ENCODE results near the gene TUBA8.
"Not testable (repeated sequence)": the region's sequence is repeated elsewhere in the genome, so short reads cannot be mapped to it uniquely, and the experiment has no call there.

The TUBA8 gene

DNA sequence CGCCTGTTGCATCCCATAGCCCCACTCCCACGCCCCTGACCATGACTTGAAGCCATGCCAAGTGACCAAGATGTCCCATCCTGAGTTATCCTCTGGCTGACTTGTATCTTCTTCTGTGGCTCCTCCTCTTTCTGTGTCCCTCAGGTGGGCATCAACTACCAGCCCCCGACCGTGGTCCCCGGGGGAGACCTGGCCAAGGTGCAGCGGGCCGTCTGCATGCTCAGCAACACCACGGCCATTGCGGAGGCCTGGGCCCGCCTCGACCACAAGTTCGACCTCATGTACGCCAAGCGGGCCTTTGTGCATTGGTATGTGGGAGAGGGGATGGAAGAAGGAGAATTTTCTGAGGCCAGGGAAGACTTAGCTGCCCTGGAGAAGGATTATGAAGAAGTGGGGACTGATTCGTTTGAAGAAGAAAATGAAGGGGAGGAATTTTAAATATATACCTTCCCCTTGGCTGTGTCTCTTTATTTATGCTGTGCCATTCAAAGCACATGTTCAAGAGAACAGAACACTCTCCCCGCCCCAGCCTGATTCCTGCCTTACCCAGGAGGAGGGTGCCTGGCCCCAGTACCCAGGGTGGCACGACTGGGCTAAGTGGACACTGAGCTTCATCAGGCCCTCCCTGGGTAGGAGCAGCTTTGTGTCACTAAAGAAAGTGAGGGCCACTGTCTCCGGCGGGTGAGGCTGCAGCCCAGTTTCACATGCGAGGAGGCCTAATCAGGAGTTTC is 20.3 kb downstream of the TUBA8 start:
- DNase-seq (ENCODE audit: low read depth) = no peak

DNA sequence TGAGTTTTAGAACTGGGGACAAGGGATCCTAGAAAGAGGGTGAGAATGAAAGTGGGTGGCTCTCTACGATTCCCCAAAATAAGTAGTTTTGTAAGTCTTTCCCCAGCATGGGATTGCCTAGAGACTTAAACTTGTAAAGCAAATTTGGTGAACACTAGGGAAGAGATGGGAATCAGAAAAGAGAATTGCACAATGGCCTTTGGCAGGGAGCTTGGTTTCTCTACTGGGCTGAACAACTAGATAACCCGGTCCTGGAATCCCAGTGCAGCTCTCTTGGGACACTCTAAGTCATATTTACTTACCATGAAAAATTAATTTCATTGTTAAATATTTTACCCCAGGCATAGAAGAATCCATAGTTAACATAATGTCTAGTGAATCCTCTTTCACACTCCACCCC is 22.8 kb downstream of the TUBA8 start:
- no peak for DNase-seq (ENCODE audit: low read depth)

DNA sequence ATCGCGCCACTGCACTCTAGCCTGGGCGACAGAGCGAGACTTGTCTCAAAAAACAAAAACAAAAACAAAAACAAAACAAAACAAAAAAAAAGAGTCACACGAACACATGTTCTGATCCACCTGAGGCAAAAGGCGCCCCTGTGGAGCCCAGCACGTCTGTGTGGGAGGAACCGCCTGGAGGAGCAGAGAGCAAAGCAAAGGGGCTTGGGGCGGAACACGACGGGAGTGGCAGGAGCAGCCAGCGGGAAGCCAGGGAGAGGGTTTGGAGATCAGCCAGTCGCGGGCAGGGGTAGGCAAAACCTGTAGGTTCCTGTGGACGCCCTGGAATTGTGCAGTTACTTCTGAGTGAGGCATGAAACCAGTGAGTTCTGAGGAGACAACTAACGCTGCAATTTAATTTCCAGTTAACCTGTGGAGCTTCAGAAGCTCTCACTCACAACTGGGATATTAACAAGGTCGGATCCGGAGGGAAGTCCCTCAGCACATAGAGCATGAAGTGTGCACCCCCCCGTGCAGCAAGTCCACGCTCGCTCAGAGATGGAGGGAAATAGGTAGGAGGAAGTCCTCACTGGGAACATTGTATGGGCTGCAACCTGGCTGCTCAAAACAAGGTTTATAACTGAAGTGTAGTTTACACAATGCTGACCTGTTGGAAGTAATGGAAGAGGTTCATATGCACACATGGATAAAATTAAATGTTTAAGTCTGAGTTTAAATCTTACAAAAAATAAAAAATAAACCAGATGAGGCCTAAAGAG is 26.1 kb downstream of the TUBA8 start:
- DNase-seq (ENCODE audit: low read depth) = no peak

DNA sequence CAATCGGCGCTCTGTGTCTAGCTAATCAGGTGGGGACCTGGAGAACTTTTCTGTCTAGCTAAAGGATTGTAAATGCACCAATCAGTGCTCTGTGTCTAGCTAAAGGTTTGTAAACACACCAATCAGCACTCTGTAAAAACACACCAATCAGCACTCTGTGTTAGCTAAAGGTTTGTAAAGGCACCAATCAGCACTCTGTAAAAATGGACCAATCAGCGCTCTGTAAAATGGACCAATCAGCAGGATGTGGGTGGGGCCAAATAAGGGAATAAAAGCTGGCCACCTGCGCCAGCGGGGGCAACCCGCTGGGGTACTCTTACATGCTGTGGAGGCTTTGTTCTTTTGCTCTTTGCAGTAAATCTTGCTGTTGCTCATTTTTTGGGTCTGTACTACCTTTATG is 30.4 kb downstream of the TUBA8 start:
- not testable (repeated sequence) for DNase-seq (ENCODE audit: low read depth)

DNA sequence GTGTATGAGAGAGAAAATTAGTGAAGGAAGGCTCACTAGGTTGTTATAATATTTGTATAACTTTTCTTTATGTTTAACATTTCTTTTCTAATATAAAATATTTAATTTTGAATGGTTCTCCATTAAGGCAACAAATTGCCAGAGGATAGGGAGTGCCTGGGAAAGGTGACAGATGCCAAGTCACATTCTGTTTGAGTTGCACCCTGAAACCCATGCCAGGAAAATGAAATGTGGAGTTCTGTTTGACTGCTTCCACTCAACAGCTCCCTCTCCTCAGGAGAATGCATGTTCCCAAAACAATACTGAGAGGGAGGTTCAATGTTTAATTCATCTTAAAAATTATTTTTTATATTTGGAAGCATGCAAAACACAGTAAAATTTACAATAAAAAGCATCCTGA is 33.5 kb downstream of the TUBA8 start:
- DNase-seq (ENCODE audit: low read depth) = no peak

DNA sequence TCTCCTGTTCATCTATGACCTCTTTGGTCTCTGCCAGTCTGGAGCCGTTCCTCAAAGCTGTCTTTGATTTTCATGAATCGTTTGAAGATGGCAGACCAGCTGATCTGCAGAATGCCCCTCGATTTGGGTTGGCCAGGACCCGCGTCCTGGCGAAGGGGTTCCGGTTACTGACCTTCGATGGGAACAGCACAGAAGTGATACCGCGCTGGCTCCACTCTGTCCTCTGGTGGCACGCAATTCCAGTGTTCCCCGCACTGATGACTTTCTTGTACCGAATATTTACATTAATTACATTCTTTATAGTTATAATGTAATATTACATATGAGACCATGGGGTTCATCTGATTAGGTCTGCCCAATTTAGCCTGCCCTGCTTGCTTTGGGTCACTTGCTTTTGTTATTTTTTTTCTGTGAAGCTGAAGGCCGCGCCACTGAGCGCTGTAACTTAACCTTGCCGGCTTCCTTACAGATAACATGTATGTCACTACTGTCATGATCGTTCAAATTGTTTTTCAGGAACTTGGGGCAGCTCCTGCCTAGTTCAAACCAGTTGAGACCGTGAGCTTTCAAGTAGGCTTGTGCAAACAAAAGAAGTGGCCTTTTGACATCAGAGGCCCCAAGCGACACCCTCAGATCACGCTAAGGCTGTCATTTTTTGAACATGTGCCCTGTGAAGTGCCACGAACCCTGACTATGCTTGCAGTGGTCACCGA is 35.2 kb downstream of the TUBA8 start:
- DNase-seq (ENCODE audit: low read depth) = no peak

DNA sequence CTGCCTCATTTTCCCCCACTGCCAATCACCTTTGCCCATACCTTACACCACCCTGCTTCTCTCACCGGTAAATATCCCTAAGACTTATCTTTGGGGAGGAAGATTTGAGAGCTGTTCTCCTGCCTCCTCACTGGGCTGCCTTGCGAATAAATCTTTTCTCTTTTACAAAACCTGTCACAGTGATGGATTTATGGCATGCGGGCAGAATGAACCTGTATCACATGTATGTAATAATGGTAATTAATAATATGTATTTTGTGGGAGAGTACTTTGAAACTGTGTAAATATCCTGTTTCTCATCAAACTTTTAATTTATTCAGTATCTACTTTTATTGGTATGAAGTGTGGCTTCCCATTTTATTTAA is 35.8 kb downstream of the TUBA8 start:
- no peak for DNase-seq (ENCODE audit: low read depth)

DNA sequence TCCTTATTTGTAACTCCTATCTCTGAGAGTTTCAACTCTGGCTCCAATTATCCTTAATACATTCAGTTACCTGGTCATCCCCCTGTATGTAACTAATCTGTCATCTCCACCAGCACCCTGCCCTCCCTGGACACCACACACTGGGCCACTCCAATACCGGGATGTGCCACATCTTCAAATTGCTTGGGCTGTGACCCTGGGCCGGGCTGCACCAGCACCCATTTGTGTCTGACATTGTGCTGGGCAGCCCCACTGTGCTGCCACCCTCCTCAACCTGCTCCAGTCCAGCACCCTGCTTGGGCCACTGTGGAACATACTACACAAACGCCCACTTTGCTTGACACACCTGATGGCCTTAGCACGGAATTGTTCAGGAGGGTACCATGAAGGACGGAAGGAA is 37.2 kb downstream of the TUBA8 start:
- DNase-seq (ENCODE audit: low read depth) = no peak

DNA sequence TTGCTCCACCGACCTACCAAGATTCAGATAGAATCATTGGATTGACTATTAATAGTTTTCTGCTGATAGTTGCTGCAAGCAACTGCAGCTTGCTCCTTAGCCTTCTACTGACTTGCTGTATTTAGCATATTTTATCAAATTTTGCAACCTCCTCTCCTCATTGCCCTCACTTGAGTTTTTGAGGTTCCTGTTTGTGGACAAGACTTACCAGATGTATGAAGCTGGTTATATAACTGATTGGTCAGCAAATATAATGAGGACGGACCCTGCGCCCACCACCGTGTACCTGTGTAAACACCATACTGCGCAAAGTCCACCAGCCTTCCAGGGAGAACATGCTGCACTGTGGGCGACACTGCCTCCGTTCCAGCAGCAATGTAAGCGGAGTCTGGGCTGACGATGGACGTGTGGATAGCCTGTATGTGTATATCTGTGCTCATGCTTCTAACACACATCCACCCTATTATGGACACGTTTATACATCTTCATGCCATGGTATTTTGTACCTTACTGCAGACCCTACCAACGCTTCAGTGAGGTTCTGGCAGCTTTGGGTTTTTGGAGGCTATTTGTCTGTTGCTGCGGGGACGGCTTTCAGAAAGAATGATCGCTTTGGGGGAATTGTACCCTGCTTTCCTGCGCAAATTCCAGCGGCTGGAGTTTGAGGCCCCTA is 37.8 kb downstream of the TUBA8 start:
- no peak for DNase-seq (ENCODE audit: low read depth)

DNA sequence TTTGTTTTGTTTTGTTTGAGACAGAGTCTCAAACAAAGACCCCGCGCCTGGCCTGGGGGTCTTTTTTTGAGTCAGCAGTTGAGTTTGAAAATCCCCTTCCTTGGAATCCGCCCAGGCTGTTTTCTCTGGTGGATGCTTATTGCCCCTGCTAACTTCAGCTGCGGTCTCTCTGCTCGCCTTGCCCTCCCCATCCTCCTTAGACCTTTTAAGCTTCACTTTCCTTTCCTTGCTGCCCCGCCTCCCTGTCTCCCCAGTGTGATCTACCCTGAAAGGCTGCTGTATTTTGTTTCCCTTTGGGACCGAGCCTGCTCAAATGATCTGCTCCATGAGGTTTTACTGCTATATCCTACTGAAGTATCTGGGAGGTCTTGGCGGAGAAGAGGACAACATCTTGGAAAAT is 41.9 kb downstream of the TUBA8 start:
- no peak for DNase-seq (ENCODE audit: low read depth)

DNA sequence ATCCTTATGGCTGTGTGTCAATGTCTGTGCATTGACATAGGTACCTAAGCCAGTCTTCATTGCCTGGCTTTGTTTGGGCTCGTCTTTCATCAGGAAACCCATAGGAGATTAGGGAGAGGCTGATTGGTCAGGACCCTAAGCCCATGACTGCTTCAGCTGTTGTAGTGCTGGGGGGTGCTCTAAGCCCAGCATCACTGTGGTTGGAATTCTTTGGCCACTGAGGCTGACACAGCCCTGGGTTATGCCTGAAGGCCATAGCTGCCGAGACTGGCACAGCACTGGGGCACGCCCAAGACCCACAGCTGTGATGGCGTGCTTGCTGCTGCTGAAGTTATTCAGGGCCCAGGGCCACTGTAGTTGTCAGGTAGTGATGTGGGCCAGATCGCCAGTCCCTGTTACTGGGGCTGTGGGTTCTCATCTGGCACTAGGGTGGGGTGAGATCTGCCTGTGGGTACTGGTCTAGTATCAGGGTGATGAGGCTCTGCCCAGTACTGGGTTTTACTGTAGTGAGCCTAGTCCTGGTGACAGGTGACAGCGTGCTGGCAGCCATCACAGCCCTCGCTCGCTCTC is 44.3 kb downstream of the TUBA8 start:
- DNase-seq (ENCODE audit: low read depth) = no peak

DNA sequence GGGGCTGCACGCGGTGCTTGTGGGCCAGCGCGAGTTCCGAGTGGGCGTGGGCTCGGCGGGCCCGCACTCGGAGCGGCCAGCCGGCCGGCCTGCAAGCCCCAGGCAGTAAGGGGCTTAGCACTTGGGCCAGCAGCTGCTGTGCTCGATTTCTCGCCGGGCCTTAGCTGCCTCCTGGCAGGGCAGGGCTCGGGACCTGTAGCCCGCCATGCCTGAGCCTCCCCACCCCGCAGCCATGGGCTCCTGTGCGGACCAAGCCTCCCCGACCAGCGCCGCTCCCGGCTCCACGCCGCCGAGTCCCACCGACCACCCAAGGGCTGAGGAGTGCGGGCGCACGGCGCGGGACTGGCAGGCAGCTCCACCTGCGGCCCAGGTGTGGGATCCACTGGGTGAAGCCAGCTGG is 44.9 kb downstream of the TUBA8 start:
- DNase-seq (ENCODE audit: low read depth) = not testable (repeated sequence)

DNA sequence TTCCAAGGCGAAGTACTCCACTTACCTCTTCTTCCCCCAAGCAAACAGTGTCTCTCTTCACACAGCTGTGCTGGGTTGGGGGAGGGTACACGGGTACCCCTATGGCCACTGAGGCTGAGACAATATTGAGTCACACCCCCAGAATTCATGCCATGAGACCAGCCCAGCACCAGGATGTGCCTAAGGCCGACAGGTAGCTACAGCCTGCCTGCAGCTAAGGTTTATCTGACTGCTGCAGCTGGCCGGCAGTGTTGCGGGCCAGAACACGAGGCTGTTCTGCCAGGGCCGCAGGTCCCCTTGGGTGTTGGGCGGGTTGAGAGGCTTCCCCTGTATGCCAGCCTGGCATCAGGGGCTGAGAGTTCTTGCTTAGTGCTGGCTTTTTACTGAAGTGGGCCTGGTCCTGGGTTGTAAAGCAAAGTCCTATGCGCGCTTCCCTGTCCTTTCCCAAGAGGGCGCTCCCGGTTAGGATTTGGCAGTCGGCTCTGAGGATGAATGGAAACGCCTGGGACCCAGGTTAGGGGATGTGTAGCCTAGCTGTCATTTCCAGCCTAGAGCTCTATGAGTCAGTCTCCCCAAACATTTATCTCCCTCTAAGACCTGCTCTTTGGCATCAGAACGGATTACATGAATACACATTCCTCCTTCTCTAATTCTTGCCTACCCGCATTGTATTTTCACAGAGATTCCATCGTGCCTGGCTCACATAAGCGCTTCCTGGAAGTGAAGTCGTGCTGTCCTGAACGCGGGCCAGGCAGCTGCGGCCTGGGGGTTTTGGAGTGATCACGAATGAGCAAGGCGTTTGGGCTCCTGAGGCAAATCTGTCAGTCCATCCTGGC is 46.5 kb downstream of the TUBA8 start:
- DNase-seq (ENCODE audit: low read depth) = peak; percentile 91

DNA sequence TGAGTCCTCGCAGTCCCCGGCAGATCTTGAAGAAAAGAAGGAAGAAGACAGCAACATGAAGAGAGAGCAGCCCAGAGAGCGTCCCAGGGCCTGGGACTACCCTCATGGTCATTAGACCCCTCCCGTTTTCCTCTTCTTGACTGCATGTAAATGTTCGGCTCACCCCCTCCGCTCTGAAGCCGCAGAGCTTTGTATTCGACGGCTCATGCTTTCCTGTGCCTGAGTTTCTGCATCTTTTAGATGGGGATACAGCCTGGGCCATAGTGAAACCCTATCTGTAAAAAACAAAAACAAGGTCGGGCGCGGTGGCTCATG is 47.1 kb downstream of the TUBA8 start:
- no peak for DNase-seq (ENCODE audit: low read depth)

DNA sequence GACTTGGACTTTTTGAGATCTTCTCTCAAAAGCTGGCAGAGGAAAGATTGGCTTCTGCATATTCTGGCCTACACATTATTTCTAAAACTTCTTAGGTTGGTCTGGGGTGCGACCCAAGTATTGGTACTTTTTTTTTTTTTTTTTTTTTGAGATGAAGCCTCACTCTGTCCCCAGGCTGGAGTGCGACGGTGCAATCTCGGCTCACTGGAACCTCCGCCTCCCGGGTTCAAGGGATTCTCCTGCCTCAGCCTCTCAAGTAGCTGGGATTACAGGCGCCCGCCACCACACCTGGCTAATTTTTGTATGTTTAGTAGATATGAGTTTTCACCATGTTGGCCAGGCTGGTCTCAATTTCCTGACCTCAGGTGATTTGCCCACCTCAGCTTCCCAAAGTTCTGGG is 50.0 kb downstream of the TUBA8 start:
- DNase-seq (ENCODE audit: low read depth) = not testable (repeated sequence)

DNA sequence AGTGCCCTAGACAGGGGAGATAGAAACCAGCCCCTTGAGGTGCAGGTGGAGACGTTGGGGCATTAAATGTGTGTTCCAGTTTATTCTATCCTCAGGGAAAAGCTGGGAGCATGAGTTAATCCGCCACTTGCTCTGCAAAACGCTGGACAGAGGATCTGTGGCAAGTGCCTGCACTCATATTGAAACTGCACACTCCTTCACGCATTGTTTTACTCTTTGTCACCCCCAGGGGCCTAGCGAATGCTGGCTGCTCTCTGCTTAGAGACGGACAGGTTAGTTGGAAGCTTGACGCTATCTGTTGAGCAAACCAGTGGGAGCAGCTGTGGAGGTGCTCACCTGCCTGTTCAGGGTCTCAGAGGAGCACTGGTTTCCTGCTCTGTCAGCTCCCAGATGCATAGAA is 53.2 kb downstream of the TUBA8 start:
- DNase-seq (ENCODE audit: low read depth) = not testable (repeated sequence)

DNA sequence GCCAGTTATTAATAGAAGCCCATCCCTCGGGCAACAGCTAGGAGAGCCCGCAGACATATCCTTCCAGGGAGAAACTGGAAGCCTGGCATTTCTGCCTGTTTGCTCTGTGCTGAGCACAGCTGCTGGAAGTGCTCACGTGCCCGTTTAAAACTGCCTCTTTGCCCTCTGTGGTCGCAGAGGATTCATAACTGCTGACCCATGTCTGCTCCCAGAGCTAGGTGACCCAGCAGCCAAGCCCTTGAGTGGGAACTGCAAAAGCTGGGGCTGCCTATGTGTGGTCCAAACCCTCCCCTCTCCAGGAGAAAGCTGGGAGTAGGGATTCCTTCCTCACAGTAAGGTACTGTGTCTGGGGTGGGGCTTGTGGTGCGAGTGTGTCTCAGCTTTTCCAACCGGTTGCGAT is 54.0 kb downstream of the TUBA8 start:
- not testable (repeated sequence) for DNase-seq (ENCODE audit: low read depth)

DNA sequence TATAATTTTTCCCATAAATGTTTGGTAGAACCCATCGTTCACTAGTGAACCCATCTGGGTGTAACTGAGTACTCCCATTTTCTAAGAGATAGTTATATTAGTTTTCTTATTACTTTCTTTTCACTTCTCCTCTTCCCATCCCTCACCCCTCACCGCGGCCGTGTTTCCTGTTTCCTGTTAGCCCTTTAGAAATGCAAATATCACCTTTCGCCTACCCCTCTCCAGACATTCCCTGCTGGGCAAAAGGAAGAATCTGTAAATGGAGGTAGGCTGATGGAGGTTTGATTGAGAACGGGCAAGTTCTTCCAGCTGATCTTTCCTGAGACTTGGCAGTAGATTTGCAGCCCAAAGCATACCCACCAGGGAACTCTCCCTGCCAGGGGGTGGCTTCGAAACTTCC is 54.7 kb downstream of the TUBA8 start:
- not testable (repeated sequence) for DNase-seq (ENCODE audit: low read depth)

DNA sequence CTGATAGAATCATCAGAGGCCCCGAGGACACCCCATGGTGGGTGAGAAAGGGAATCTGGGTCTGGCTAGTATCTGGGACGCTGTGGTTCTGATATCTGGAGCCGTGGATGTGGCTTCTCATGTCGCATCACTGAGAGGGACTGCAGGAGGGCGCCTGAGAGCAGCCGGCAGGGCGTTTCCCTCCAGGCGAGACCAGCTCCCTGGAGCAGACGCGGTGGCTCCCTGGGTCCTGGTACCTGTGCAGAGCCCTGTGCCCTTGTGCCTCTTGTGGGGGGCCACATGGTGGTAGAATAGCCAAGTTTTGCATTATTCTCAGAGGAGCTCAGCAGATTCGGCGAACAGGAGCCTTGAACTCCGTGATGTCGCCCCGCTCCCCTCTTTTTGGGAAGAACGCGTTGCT is 59.7 kb downstream of the TUBA8 start:
- not testable (repeated sequence) for DNase-seq (ENCODE audit: low read depth)

DNA sequence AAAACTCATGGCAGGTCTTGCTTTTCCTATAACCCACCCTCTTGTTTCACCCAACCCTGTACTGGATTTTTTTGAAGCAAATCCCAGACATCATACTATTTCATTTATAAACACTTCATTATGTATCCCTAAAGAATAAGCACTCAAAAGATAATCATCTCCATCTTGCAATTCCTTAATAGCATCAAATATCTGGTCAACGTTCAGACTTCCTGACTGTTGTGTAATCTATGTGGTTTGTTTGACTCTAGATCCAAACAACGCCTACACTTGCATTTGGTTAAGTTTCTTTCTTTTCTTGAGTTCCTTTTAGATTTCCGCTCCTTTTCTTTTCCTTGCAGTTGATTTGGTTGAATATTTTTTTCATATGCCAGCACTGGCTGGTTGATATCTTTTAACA is 61.6 kb downstream of the TUBA8 start:
- not testable (repeated sequence) for DNase-seq (ENCODE audit: low read depth)

DNA sequence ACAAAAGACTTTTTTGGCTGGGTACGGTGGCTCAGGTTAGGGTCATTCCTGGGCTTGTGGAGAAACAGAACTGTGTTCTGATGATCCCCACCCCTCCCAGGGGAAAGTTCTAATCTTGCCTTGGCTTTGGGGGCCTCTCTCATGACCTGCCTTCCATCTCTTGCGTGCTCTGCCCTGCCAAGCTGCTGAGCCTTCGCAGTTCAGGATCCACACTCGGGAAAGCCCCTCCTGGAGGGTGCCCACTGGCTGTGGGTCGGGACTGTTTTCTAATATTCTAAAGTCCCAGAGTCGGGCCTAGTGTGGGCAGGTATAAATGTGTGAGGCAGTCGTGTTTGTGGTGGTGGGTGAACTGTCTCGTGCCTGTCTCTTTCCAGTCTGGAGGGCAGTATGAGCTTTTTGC is 62.2 kb downstream of the TUBA8 start:
- not testable (repeated sequence) for DNase-seq (ENCODE audit: low read depth)

Measured in HS-5 (cell line).